Glomerular endothelial cell (primary cell): ENCODE measurements around the gene TM9SF1. TPM values are rescaled to one million over a fixed set of nuclear protein-coding genes. Genes with fewer than 3 reads are reported as not detected.
"Not testable (repeated sequence)": the region's sequence is repeated elsewhere in the genome, so short reads cannot be mapped to it uniquely, and the experiment has no call there.

Experiments
- DNase-seq: peaks from one replicate; pipeline ENCODE4 v3.0.0-alpha.2; 2011; ENCODE audit warnings: low read depth, low spot score; ENCODE audit errors: extremely low read depth
- total RNA-seq: library from RNA; depleted of rRNA; stranded (reverse); fragments of >200 nt; gene quantifications from 2 replicates; pipeline ENCODE4 v1.2.3, GENCODE V29; 2015

The TM9SF1 gene
- total RNA-seq, 1 donor from 2014 or later: 77.2 TPM

DNA sequence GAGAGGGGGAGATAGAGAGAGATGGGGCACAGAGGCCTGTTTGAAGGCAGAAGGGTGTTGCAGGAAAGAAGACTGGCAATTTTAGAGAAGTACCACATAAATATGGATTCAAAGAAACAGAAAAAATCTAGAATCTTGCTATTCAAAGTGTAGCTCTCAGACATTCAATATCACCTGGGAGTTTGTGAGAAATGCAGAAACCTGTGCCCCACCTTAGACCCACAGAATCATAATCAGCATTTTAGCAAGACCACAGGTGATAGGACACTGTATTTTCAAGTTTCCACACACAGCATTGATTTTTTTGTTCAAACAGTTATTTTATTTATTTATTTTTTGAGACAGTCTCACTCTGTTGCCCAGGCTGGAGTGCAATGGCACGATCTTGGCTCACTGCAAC lies 33.7 kb upstream of the TM9SF1 start:
- no peak for DNase-seq

GRCh38 chr14:24226473-24226872 lies 31.2 kb upstream of the TM9SF1 start:
- no peak for DNase-seq

GRCh38 chr14:24224618-24225071 lies 29.4 kb upstream of the TM9SF1 start:
- peak; percentile 95 for DNase-seq

- DNase-seq: not testable (repeated sequence)
These were observed 27.7 kb upstream of the TM9SF1 start for GRCh38 chr14:24222987-24223386.

DNA sequence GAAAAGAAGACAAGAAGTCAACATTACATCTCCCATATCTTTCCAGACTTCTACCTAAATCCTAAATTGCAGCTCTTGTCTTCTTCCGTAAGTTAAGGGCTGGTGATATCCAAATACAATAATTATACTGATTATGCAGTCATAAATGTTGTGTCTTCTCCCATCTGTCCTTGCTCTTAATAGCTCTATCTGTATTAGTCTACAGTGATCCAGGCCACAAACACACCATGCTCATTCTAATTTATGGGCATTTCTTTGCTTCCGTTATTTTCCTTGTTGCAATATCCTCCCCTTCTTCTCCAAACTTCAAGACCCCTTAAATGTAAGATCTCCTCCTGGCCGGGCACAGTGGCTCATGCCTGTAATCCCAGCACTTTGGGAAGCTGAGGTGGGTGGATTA lies 24.3 kb upstream of the TM9SF1 start:
- DNase-seq: no peak

DNA sequence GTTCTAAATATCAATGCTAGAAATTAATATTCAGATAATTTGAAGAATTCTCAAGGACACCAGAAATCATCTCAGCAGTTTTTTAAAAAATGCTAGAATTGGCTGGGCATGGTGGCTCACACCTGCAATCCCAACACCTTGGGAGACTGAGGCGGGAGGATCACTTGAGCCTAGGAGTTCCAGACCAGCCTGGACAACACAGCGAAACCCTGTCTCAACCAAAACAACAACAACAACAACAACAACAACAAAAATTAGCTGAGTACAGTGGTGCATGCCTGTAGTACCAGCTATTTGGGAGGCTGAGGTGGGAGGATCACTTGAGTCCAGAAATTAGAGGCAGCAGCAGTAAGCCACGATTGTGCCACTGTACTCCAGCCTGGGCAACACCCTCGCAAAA lies 23.8 kb upstream of the TM9SF1 start:
- no peak for DNase-seq

DNA sequence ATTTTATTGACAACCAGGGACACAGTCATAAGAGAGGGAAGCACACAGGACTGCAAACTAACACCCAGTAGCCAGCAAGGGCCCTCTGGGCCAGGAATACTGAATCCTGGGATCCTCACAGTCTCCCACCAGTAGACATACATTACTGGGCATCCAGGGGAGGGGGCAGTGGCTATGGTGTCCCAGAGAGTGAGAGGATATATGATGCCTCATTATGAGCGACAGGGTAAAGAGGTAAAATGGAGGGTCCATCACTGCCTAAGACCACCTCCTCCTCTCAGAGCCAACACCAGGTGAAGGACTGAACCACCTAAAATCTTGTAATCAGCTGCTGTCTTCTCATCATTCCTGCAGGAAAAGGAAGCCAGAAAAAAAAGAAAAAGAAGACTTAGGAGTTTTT lies 21.6 kb upstream of the TM9SF1 start:
- not testable (repeated sequence) for DNase-seq

GRCh38 chr14:24216345-24216699 lies 21.1 kb upstream of the TM9SF1 start:
- no peak for DNase-seq

DNA sequence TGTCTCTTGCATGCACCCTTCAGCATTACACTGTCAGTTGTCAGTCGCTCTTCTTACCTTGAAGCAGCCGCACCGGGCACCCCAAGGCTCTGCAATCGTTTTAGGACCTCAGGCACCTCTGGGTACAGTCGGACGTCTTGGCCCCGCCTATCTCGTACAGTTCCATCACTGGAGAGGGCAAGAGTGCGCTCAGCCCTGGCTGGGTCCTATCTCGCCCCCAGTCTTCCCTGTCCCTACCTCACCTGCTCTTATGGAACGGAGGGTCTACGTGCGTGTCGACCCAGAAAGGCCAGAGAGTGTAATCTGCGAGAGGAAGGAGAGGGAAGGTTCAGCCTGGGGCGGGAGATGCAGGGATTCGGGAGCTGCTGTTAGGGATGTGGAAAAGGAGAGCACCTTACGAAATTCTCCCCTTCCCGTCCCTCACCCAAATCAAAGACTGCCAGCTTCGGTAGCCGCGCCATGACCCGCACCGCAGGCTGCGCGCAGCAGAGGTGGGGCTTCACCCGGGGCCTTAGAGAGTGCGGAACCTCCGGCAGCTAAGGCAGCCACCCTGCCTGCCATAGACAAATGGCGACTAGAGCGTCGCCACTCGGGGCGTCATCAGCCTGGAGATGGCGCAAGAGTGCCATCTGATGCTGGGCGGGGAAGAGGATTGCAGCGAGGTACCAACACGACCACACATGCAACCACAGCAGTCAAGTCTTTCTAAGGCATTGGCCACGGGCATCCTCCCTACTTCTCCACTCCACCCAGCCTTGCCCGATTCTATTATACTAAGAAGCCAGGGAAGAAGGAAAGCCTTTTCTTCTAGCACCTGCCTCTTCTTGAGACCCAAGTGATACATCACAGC lies 20.5 kb upstream of the TM9SF1 start, which contains the start of gene MDP1:
MDP1 (minus strand) TSS at position 572 of the 850 bp plus-strand sequence; CDS start at position 461, 111 bp downstream.
- no peak for DNase-seq

DNA sequence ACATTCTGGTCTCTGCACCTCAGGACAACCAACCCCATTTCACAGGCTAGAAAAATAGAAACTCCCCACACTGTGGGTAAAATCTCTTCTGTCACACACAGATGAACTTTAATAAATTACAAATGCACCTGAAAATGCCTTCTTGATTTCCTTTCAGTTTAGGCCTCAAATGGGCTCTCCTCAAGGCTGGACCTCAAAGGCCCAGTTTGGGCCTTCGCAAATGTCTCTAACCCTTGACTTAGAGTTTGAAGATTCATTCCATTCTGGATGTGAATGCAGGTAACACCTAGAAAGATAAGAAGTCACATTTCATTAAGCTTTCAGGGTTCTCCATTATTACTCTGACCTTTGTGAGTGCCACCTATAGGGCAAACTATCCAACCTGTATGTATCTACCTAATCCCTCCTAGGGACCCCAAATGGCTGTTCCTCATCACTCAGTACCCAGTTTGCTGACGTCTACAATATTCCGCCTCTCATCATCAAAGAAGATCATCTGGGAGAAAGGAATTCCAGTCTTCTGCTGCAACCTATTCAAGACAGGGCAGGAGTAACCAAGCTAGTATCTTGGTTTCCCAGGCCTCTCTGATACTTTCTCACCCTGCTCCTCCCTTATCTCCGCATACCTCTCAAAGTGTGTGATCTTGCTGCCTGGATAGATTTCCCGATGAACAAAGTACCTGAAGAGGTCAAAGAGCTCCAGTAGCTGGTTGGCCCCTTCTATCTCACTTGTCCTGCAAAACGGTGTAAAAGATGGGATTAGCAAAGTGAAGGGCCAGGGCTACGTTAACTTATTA lies 18.8 kb upstream of the TM9SF1 start:
- no peak for DNase-seq

DNA sequence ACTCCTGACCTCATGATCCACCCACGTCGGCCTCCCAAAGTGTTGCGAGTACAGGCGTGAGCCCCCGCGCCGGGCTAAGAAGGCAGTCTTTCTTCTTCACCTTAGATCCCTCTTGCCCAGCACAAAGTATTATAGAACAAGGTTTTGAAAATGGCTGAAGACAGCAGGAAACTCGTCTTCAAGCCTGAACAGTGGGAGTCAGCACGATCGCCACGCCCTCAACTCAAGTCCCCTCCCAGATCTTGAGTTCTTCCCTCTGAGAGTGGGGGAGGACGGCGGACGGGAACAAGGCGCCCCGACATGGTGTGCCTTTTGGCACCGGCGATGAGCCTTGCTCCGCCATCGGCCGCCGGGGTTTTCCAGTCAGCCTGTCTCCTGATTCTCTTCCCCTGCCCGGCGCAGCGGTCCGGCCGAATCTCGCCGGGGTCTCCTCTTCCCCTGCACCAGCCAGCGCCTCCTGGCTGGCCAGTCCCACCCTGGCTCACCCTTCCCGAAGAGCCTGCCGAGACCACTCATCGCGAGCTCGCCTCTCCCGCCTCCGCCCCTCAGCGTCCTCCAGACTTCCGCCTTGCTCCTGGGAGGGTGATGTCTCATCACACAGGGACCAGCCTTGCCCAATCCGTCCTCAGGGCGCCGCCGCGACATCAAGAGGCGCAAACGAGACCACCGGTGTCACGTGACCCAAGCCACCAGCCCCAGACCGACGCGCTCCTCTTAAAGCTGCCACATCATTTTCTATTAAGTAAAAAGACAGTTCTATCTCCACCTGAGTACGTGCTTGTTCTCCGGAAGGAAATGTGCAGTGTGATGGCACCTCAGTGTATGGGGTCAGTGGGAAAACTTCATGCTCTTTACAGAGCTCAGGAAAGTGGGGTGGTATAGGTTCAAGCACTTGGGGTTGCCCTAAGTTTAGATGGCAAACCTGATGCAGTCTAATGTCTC lies 18.0 kb upstream of the TM9SF1 start, which contains the start of gene CHMP4A:
CHMP4A (minus strand) TSS at position 565 of the 942 bp plus-strand sequence; CDS start at position 516, 49 bp downstream.
- peak; percentile 78 for DNase-seq

GRCh38 chr14:24211311-24211710 lies 16.1 kb upstream of the TM9SF1 start:
- DNase-seq: no peak

GRCh38 chr14:24207625-24208024 lies 12.4 kb upstream of the TM9SF1 start:
- DNase-seq: no peak

- DNase-seq: no peak
These were observed 11.9 kb upstream of the TM9SF1 start for GRCh38 chr14:24207104-24207551.

- DNase-seq: no peak
These were observed 11.2 kb upstream of the TM9SF1 start for GRCh38 chr14:24206260-24207103.

- DNase-seq: no peak
These were observed 9.2 kb upstream of the TM9SF1 start for GRCh38 chr14:24204163-24205146.

DNA sequence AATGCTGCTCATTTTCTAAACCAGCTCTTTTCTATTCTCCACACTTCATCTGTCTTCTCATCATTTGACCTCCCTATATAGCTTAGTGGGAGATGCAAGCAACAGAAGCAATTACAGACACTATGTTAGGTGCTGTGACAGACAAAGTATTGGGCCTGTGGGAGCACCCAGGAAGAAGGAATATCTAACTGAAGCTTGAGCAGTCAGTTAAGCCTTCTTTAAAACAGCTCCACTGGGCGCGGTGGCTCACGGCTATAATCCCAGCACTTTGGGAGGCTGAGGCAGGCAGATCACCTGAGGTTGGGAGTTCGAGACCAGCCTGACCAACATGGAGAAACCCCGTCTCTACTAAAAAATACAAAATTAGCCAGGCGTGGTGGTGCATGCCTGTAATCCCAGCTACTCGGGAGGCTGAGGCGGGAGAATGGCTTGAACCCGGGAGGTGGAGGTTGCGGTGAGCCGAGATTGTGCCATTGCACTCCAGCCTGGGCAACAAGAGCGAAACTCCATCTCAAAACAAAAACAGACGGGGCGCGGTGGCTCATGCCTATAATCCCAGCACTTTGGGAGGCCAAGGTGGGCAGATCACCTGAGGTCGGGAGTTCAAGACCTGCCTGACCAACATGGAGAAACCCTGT lies 8.1 kb upstream of the TM9SF1 start:
- not testable (repeated sequence) for DNase-seq

- DNase-seq: not testable (repeated sequence)
These were observed 7.3 kb upstream of the TM9SF1 start for GRCh38 chr14:24202538-24202937.
